Neural crest cell (in vitro differentiated cells): ENCODE data around the gene PFN1. TPM values are rescaled to one million over a fixed set of nuclear protein-coding genes. Genes with fewer than 3 reads are reported as not detected.

ENCODE experiments used
- DNase-seq: peaks from one replicate; pipeline ENCODE4 v3.0.0; 2021; ENCODE audit warnings: low read depth, mixed read lengths, low spot score
- H3K27ac Mint-ChIP-seq: one replicate; pipeline ENCODE4 v1.8.0; 2021; ENCODE audit warnings: mild to moderate bottlenecking, mixed read lengths; ENCODE audit not compliant: unreplicated experiment
- H3K27me3 Mint-ChIP-seq: 2 replicates; pipeline ENCODE4 v1.8.0; 2021; ENCODE audit warnings: low read depth, mild to moderate bottlenecking, mixed read lengths
- H3K36me3 Mint-ChIP-seq: 2 replicates; pipeline ENCODE4 v1.8.0; 2021; ENCODE audit warnings: low read depth, mild to moderate bottlenecking, mixed read lengths
- H3K4me1 Mint-ChIP-seq: 2 replicates; pipeline ENCODE4 v1.8.0; 2021; ENCODE audit warnings: mixed read lengths
- H3K4me3 Mint-ChIP-seq: one replicate; pipeline ENCODE4 v1.8.0; 2021; ENCODE audit warnings: mild to moderate bottlenecking, mixed read lengths
- H3K9me3 Mint-ChIP-seq: 2 replicates; pipeline ENCODE4 v1.8.0; 2021; ENCODE audit warnings: mixed read lengths
- microRNA-seq: library from miRNA; unstranded; fragments of <30 nt; microRNA quantifications from one replicate; pipeline ENCODE4, GENCODE V29; 2020
- total RNA-seq: library from RNA; stranded (reverse); gene quantifications from 2 replicates; pipeline ENCODE4 v1.2.1, GENCODE V29; 2021
- TF ChIP-seq, protein P1 (sequence below): fragments of 200-600 bp; sonication (generic); conservative IDR thresholded peaks from 2 replicates; pipeline ENCODE4 v1.5.0; 2021; ENCODE audit warnings: antibody characterized with exemption, mild to moderate bottlenecking

PFN1 gene
- total RNA-seq, 1 donor from 2014 or later: 630 TPM

DNA sequence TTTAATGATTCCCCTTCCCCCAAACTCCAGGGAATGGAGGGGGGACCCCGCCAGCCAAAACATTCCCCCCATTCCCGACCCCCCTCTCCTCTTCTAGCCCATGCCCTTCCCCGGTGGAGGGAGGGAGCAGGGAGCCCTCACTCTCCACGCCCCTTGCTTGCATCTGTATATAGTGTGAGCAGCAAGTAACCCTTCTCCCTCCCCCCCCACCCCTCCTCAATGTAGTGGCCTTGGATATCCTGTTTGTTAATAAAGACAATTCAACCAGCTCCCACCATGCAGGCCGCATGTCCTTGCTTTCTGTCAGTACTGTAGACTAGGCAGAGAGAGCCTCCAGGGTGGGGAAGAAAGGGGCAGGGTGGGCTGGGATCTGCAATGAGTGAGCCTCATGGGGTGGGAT is 50.5 kb downstream of the PFN1 start:
- Mint-ChIP-seq H3K4me3 (no peak overlapping the region), H3K4me1 (peaks cover 4% of the 10 kb centered on the region), H3K27me3 (peaks cover 8% of the 10 kb centered on the region), H3K27ac (no peak overlapping the region), H3K9me3 (no peaks in the 10 kb centered on the region), H3K36me3 (no peaks in the 10 kb centered on the region)
- no peak for DNase-seq
- TF ChIP-seq, protein P1, sequence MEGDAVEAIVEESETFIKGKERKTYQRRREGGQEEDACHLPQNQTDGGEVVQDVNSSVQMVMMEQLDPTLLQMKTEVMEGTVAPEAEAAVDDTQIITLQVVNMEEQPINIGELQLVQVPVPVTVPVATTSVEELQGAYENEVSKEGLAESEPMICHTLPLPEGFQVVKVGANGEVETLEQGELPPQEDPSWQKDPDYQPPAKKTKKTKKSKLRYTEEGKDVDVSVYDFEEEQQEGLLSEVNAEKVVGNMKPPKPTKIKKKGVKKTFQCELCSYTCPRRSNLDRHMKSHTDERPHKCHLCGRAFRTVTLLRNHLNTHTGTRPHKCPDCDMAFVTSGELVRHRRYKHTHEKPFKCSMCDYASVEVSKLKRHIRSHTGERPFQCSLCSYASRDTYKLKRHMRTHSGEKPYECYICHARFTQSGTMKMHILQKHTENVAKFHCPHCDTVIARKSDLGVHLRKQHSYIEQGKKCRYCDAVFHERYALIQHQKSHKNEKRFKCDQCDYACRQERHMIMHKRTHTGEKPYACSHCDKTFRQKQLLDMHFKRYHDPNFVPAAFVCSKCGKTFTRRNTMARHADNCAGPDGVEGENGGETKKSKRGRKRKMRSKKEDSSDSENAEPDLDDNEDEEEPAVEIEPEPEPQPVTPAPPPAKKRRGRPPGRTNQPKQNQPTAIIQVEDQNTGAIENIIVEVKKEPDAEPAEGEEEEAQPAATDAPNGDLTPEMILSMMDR: no peak

DNA sequence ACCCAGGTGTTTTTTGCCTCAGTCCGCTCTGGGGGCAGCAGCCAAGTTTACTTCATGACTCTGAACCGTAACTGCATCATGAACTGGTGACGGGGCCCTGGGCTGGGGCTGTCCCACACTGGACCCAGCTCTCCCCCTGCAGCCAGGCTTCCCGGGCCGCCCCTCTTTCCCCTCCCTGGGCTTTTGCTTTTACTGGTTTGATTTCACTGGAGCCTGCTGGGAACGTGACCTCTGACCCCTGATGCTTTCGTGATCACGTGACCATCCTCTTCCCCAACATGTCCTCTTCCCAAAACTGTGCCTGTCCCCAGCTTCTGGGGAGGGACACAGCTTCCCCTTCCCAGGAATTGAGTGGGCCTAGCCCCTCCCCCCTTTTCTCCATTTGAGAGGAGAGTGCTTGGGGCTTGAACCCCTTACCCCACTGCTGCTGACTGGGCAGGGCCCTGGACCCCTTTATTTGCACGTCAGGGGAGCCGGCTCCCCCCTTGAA is 51.1 kb downstream of the PFN1 start:
- DNase-seq: no peak
- no peak overlapping the region for H3K4me3 Mint-ChIP-seq

DNA sequence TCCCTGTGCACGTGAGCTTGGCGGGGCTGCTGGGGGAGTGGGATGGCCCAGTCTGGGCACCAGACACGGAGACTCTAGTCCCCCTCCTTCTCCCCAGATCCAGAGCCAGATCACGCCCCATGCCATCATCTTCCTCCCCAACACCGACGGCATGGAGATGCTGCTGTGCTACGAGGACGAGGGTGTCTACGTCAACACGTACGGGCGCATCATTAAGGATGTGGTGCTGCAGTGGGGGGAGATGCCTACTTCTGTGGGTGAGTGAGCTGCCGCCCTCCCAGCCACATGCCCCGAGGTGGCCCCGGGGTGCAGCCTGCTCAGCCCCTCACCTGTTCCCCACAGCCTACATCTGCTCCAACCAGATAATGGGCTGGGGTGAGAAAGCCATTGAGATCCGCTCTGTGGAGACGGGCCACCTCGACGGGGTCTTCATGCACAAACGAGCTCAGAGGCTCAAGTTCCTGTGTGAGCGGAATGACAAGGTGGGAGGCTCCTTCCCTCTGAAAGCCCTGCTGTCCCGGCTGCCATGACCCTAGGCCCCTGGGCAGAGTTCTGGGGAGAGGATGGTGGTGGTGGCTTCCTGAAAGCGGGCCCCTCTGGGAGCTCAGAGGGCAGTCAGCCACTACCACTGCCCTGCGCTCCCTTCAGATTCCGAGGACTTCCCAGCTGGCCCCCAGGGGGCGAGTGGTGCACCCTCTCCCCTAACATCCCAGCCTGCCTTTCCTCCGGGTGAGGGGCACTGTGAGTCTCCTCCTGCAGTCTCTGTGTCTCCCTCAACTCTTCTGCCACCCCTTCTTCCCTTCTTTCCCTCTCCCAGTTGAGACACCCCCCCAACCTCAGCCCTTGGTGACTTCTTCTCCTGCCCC is 51.8 kb downstream of the PFN1 start:
- Mint-ChIP-seq H3K9me3 (no peaks in the 10 kb centered on the region), H3K27me3 (peaks cover 8% of the 10 kb centered on the region), H3K4me3 (no peak overlapping the region), H3K4me1 (peaks cover 4% of the 10 kb centered on the region), H3K36me3 (no peaks in the 10 kb centered on the region), H3K27ac (no peak overlapping the region)
- TF ChIP-seq, protein P1: no peak
- DNase-seq: no peak

More for the DNA sequence above, 51.1 kb downstream of the PFN1 start:
- H3K9me3 Mint-ChIP-seq: no peaks in the 10 kb centered on the region
- H3K4me1 Mint-ChIP-seq: peaks cover 4% of the 10 kb centered on the region
- no peaks in the 10 kb centered on the region for H3K36me3 Mint-ChIP-seq
- H3K27ac Mint-ChIP-seq: no peak overlapping the region
- H3K27me3 Mint-ChIP-seq: peaks cover 8% of the 10 kb centered on the region
- TF ChIP-seq, protein P1: no peak

DNA sequence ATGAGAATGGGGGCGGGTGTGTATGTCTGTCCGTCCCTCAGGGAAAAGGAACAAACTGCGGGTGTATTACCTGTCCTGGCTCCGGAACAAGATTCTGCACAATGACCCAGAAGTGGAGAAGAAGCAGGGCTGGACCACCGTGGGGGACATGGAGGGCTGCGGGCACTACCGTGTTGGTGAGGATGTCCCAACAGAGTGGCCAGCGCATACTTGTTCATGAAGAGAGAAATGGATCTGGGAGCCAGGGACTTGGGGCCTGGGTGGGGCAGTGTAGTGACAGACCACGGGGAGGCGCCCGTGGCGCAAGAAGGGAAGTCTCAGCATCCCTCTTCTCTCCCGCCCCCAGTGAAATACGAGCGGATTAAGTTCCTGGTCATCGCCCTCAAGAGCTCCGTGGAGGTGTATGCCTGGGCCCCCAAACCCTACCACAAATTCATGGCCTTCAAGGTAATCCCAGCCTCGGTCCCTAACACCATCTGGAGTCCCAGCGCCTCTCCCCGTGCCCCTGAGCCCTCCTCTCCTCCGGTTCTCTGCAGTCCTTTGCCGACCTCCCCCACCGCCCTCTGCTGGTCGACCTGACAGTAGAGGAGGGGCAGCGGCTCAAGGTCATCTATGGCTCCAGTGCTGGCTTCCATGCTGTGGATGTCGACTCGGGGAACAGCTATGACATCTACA is 52.5 kb downstream of the PFN1 start:
- TF ChIP-seq, protein P1: no peak
- Mint-ChIP-seq H3K36me3 (no peaks in the 10 kb centered on the region), H3K27ac (no peak overlapping the region), H3K4me3 (no peak overlapping the region), H3K27me3 (peaks cover 8% of the 10 kb centered on the region), H3K4me1 (peaks cover 4% of the 10 kb centered on the region), H3K9me3 (no peaks in the 10 kb centered on the region)
- no peak for DNase-seq

Small RNA genes lying within 50 kb of the gene (microRNA-seq; reads per million reads assigned to microRNA genes)
- gene MIR6864: not detected
- not detected for gene MIR6865

Other genes starting within 250 kb of the PFN1 start
- 102 and 107 TPM in 2 replicates for gene PELP1, start 244.4 kb downstream of the PFN1 start, total RNA-seq
- gene ARRB2, start 237.9 kb downstream of the PFN1 start, total RNA-seq: 66.7 and 73.4 TPM in 2 replicates
- 18.6 and 19.5 TPM in 2 replicates for gene MED11, start 217.1 kb downstream of the PFN1 start, total RNA-seq
- gene ZMYND15, start 208.7 kb downstream of the PFN1 start, total RNA-seq: not detected in 2 replicates
- gene CXCL16, start 208.6 kb downstream of the PFN1 start, total RNA-seq: not detected in 2 replicates
- not detected in 2 replicates for gene TM4SF5, start 176.6 kb downstream of the PFN1 start, total RNA-seq
- 1.0 and 1.6 TPM in 2 replicates for gene VMO1, start 162.2 kb downstream of the PFN1 start, total RNA-seq
- gene GLTPD2, start 159.6 kb downstream of the PFN1 start, total RNA-seq: not detected in 2 replicates
- 174 and 181 TPM in 2 replicates for gene PSMB6, start 152.4 kb downstream of the PFN1 start, total RNA-seq
- 54.8 and 63.9 TPM in 2 replicates for gene PLD2, start 141.4 kb downstream of the PFN1 start, total RNA-seq
- 73.0 and 76.6 TPM in 2 replicates for gene MINK1, start 115.2 kb downstream of the PFN1 start, total RNA-seq
- 1.7 and 1.8 TPM in 2 replicates for gene C17orf107, start 49.0 kb downstream of the PFN1 start, total RNA-seq
- gene CHRNE, start 45.4 kb downstream of the PFN1 start, total RNA-seq: 0.21 TPM in 1 of 2 replicates, not detected in the other
- not detected in 2 replicates for gene GP1BA, start 16.3 kb downstream of the PFN1 start, total RNA-seq
- 67.7 and 68.3 TPM in 2 replicates for gene SLC25A11, start 8.5 kb downstream of the PFN1 start, total RNA-seq
- gene RNF167, start 8.3 kb downstream of the PFN1 start, total RNA-seq: 90.4 and 93.2 TPM in 2 replicates
- gene ENO3, start 2.6 kb upstream of the PFN1 start, total RNA-seq: 9.1 and 10.6 TPM in 2 replicates
- gene SPAG7, start 19.3 kb upstream of the PFN1 start, total RNA-seq: 76.9 and 78.9 TPM in 2 replicates
- 12.5 and 17.4 TPM in 2 replicates for gene CAMTA2, start 39.1 kb upstream of the PFN1 start, total RNA-seq
- 0.43 and 0.86 TPM in 2 replicates for gene INCA1, start 49.0 kb upstream of the PFN1 start, total RNA-seq
- gene KIF1C, start 49.4 kb upstream of the PFN1 start, total RNA-seq: 61.7 and 68.4 TPM in 2 replicates
- gene SLC52A1, start 86.9 kb upstream of the PFN1 start, total RNA-seq: not detected in 2 replicates
- 0.11 and 0.12 TPM in 2 replicates for gene ZFP3, start 129.9 kb upstream of the PFN1 start, total RNA-seq
- gene ZNF232, start 163.3 kb upstream of the PFN1 start, total RNA-seq: 41.9 and 43.9 TPM in 2 replicates
- gene USP6, start 167.5 kb upstream of the PFN1 start, total RNA-seq: 0.26 and 0.30 TPM in 2 replicates
- gene ZNF594, start 243.3 kb upstream of the PFN1 start, total RNA-seq: 21.5 and 23.7 TPM in 2 replicates